C4-2B (cell line): Measurements from ENCODE around the gene PLEKHM3.

Experiments
- CTCF ChIP-seq: fragments of 450-650 bp; conservative IDR thresholded peaks from 2 replicates; pipeline ENCODE4 v1.5.1; 2017; ENCODE audit warnings: mild to moderate bottlenecking
- ZFX ChIP-seq: fragments of 450-650 bp; IDR thresholded peaks from 2 replicates; pipeline ENCODE4 v1.6.1; 2017

GRCh38 chr2:207930747-207931146 is 94.6 kb downstream of the PLEKHM3 start:
- TF ChIP-seq CTCF, result no peak
- TF ChIP-seq ZFX, result no peak
